ENCODE results near the gene MTCH2. TPM values are rescaled to one million over a fixed set of nuclear protein-coding genes. Genes with fewer than 3 reads are reported as not detected.

MTCH2 gene
- total RNA-seq, 1 donor from 2014 or later = 131 TPM

GRCh38 chr11:47603295-47603694 lies 39.1 kb downstream of the MTCH2 start:
- Histone ChIP-seq H3K27me3 (ENCODE audit: control insufficient read depth, insufficient read depth, low read length) (no peaks in the 10 kb centered on the region), H3K4me3 (ENCODE audit: low read depth, low read length) (no peak overlapping the region), H3K36me3 (ENCODE audit: control insufficient read depth, insufficient read depth, low read length) (no peaks in the 10 kb centered on the region)
- TF ChIP-seq, protein P1, sequence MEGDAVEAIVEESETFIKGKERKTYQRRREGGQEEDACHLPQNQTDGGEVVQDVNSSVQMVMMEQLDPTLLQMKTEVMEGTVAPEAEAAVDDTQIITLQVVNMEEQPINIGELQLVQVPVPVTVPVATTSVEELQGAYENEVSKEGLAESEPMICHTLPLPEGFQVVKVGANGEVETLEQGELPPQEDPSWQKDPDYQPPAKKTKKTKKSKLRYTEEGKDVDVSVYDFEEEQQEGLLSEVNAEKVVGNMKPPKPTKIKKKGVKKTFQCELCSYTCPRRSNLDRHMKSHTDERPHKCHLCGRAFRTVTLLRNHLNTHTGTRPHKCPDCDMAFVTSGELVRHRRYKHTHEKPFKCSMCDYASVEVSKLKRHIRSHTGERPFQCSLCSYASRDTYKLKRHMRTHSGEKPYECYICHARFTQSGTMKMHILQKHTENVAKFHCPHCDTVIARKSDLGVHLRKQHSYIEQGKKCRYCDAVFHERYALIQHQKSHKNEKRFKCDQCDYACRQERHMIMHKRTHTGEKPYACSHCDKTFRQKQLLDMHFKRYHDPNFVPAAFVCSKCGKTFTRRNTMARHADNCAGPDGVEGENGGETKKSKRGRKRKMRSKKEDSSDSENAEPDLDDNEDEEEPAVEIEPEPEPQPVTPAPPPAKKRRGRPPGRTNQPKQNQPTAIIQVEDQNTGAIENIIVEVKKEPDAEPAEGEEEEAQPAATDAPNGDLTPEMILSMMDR (IDR thresholded peaks at IDR 0.05; ENCODE audit: insufficient read depth, low read length, poor library complexity, severe bottlenecking) = no peak
- no peak for DNase-seq (ENCODE audit: low read depth)

DNA sequence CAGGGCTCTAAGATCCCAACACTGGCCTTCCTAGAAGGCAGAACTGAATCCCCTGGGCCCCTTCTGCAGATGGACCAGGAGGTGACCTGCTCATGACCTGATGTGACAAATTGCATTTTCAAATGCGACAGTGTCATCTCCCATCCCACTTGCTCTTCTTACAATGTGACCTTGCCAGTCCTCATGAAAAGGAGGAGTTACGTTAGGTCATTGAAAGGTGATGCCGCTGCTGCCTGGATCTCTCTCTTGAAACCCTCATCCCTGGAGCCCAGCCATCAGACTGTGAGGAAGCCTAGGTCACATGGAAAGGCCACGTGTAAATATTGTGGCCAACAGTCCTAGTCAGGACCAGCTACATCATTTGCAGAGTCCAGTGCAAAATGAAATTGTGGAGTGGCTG lies 42.5 kb downstream of the MTCH2 start:
- DNase-seq (ENCODE audit: low read depth) = no peak
- H3K36me3 ChIP-seq (ENCODE audit: control insufficient read depth, insufficient read depth, low read length) = no peaks in the 10 kb centered on the region
- TF ChIP-seq, protein P1 (IDR thresholded peaks at IDR 0.05; ENCODE audit: insufficient read depth, low read length, poor library complexity, severe bottlenecking) = no peak
- H3K27me3 ChIP-seq (ENCODE audit: control insufficient read depth, insufficient read depth, low read length) = peaks cover 6% of the 10 kb centered on the region
- no peak overlapping the region for H3K4me3 ChIP-seq (ENCODE audit: low read depth, low read length)

DNA sequence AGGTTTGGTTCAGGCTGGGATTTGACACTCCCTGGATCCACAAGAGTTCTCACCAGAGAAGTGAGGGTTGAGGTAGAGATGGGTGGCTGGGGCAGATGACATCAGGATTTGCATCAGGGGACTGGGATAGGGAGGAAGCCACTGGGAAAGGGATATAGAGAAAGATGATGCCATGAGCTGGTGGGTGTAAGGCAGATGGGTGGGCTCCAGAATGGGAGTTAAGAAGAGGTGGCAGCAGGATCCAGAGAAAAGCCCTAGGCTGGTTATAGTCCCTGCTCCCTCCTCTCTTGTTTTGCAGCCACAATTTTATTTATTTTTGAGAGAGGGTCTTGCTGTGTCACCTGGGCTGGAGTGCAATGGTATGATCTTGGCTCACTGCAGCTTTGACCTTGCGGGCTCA lies 46.4 kb downstream of the MTCH2 start:
- TF ChIP-seq, protein P1 (IDR thresholded peaks at IDR 0.05; ENCODE audit: insufficient read depth, low read length, poor library complexity, severe bottlenecking) = no peak
- Histone ChIP-seq H3K36me3 (ENCODE audit: control insufficient read depth, insufficient read depth, low read length) (no peaks in the 10 kb centered on the region), H3K4me3 (ENCODE audit: low read depth, low read length) (no peak overlapping the region), H3K27me3 (ENCODE audit: control insufficient read depth, insufficient read depth, low read length) (peaks cover 40% of the 10 kb centered on the region)
- no peak for DNase-seq (ENCODE audit: low read depth)

GRCh38 chr11:47595029-47595428 lies 47.3 kb downstream of the MTCH2 start:
- Histone ChIP-seq H3K4me3 (ENCODE audit: low read depth, low read length) (no peak overlapping the region), H3K27me3 (ENCODE audit: control insufficient read depth, insufficient read depth, low read length) (peaks cover 43% of the 10 kb centered on the region), H3K36me3 (ENCODE audit: control insufficient read depth, insufficient read depth, low read length) (no peaks in the 10 kb centered on the region)
- TF ChIP-seq, protein P1 (IDR thresholded peaks at IDR 0.05; ENCODE audit: insufficient read depth, low read length, poor library complexity, severe bottlenecking) = no peak
- DNase-seq (ENCODE audit: low read depth) = no peak

DNA sequence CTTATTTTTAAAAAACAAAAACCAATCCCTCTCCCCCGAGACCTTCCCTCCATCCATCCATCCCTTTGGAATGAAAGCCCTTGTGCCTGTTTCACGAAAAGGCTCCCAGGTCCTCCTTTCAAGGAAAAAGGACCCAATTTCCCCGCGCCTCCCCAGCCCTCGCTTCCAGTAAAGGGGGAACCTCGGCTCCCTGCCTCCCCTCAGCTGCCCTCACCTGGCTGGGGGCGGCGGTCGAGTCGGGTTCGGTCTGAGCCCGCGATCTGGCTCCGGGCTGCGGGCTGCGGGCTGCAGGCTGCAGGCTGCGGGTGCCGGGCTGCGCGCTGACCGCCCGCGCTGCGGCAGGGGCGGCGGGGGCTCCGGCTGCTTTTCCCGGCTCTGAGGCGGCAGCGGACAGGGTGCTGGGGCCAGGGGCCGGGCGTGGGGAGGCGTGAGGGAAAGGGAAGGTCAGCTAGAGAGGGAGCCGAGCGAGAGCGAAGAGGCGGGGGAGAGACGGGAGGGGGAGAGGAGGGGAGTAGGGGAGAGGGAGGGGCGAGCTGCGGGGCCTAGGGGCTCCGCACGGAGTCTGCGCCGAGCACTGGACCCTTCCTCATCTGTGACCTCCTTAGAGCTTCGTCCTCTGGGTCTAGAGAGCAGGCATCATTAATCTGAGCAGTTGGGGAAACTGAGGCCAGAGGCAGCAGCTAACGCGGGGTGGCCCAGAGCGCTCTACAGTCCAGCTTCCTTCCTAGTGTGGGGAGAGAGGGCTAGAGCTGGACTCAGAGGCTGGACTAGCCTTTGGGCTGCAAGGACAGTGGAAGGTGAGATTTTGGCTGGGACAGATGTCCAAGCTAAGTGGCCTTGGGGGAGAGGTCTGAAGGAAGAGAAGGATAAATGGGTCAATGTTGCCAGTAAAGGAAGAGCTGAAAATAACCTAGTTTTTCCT lies 48.2 kb downstream of the MTCH2 start, which contains the start of gene C1QTNF4:
C1QTNF4 (minus strand) TSS at position 478 of the 922 bp plus-strand sequence. CDS start 3,601 bp downstream, outside the sequence.
- TF ChIP-seq, protein P1 (IDR thresholded peaks at IDR 0.05; ENCODE audit: insufficient read depth, low read length, poor library complexity, severe bottlenecking) = no peak
- Histone ChIP-seq H3K27me3 (ENCODE audit: control insufficient read depth, insufficient read depth, low read length) (peaks cover 51% of the 10 kb centered on the region), H3K36me3 (ENCODE audit: control insufficient read depth, insufficient read depth, low read length) (no peaks in the 10 kb centered on the region), H3K4me3 (ENCODE audit: low read depth, low read length) (peak within 1 kb of the TSS; percentile 9)
- no peak for DNase-seq (ENCODE audit: low read depth)

Measured in kidney epithelial cell (primary cell).